Measurements from ENCODE around the gene CRYGA.

GRCh38 chr2:208134928-208135586, 28.3 kb downstream of the CRYGA start:
- TF ChIP-seq, protein P1, sequence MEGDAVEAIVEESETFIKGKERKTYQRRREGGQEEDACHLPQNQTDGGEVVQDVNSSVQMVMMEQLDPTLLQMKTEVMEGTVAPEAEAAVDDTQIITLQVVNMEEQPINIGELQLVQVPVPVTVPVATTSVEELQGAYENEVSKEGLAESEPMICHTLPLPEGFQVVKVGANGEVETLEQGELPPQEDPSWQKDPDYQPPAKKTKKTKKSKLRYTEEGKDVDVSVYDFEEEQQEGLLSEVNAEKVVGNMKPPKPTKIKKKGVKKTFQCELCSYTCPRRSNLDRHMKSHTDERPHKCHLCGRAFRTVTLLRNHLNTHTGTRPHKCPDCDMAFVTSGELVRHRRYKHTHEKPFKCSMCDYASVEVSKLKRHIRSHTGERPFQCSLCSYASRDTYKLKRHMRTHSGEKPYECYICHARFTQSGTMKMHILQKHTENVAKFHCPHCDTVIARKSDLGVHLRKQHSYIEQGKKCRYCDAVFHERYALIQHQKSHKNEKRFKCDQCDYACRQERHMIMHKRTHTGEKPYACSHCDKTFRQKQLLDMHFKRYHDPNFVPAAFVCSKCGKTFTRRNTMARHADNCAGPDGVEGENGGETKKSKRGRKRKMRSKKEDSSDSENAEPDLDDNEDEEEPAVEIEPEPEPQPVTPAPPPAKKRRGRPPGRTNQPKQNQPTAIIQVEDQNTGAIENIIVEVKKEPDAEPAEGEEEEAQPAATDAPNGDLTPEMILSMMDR (IDR thresholded peaks at IDR 0.05), result no peak
- TF ChIP-seq EP300 (IDR thresholded peaks at IDR 0.05; ENCODE audit: borderline replicate concordance in 1 of 2, low read depth in 1 of 2, low read length in 1 of 2) (no peak), SMC3 (IDR thresholded peaks at IDR 0.05; ENCODE audit: low read depth, low read length) (no peak), GABPA (IDR thresholded peaks at IDR 0.05; ENCODE audit: low read depth) (no peak), TEAD4 (IDR thresholded peaks at IDR 0.05; ENCODE audit: borderline replicate concordance, insufficient read depth) (no peak), EZH2phosphoT487 (IDR thresholded peaks at IDR 0.05; ENCODE audit: borderline replicate concordance, low read depth) (no peak), POLR2AphosphoS5 (IDR thresholded peaks at IDR 0.05; ENCODE audit: low read depth, low read length) (no peak), RXRA (IDR thresholded peaks at IDR 0.05; ENCODE audit: borderline replicate concordance, low read depth) (no peak), RAD21 (IDR thresholded peaks at IDR 0.05; ENCODE audit: low read length) (no peak), TCF12 (IDR thresholded peaks at IDR 0.05) (no peak), TAF1 (IDR thresholded peaks at IDR 0.05; ENCODE audit: borderline replicate concordance, low read depth, low read length) (no peak)
- TF ChIP-seq, protein P2, sequence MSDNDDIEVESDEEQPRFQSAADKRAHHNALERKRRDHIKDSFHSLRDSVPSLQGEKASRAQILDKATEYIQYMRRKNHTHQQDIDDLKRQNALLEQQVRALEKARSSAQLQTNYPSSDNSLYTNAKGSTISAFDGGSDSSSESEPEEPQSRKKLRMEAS (IDR thresholded peaks at IDR 0.05; ENCODE audit: low read depth), result no peak
- TF ChIP-seq, protein P3, sequence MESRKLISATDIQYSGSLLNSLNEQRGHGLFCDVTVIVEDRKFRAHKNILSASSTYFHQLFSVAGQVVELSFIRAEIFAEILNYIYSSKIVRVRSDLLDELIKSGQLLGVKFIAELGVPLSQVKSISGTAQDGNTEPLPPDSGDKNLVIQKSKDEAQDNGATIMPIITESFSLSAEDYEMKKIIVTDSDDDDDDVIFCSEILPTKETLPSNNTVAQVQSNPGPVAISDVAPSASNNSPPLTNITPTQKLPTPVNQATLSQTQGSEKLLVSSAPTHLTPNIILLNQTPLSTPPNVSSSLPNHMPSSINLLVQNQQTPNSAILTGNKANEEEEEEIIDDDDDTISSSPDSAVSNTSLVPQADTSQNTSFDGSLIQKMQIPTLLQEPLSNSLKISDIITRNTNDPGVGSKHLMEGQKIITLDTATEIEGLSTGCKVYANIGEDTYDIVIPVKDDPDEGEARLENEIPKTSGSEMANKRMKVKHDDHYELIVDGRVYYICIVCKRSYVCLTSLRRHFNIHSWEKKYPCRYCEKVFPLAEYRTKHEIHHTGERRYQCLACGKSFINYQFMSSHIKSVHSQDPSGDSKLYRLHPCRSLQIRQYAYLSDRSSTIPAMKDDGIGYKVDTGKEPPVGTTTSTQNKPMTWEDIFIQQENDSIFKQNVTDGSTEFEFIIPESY (IDR thresholded peaks at IDR 0.05; ENCODE audit: borderline replicate concordance, low read depth), result no peak
